IMR-90 (cell line): ENCODE data around the gene SGMS1.

Experiments
- FOS ChIP-seq: fragments of 150-350 bp; IDR thresholded peaks from 2 replicates; pipeline ENCODE4 v1.6.1; 2016; ENCODE audit warnings: low read depth, low read length
- MAFK ChIP-seq: IDR thresholded peaks from 2 replicates; pipeline ENCODE4 v1.6.1; 2012; ENCODE audit warnings: low read depth, low read length, improper control_type of control experiment
- MAZ ChIP-seq: IDR thresholded peaks from 2 replicates; pipeline ENCODE4 v1.6.1; 2012; ENCODE audit warnings: low read depth, mild to moderate bottlenecking, low read length, improper control_type of control experiment, moderate library complexity, borderline replicate concordance
- POLR2A ChIP-seq: IDR thresholded peaks from 2 replicates; pipeline ENCODE4 v1.6.1; 2012; ENCODE audit warnings: mild to moderate bottlenecking, low read depth, low read length
- RFX5 ChIP-seq: IDR thresholded peaks from 2 replicates; pipeline ENCODE4 v1.8.0; 2012; ENCODE audit warnings: low read depth, mild to moderate bottlenecking, low read length, moderate library complexity
- TF ChIP-seq, protein P1 (sequence below): conservative IDR thresholded peaks from 2 replicates; pipeline ENCODE4 v1.5.1; 2012; ENCODE audit warnings: mild to moderate bottlenecking, low read depth, low read length, improper control_type of control experiment
- TF ChIP-seq, protein P2 (sequence below): fragments of 150-350 bp; IDR thresholded peaks from 2 replicates; pipeline ENCODE4 v1.6.1; 2016; ENCODE audit warnings: low read depth, mild to moderate bottlenecking, low read length, moderate library complexity, borderline replicate concordance

- no peak for TF ChIP-seq MAZ
- no peak for TF ChIP-seq RFX5
- TF ChIP-seq, protein P1, sequence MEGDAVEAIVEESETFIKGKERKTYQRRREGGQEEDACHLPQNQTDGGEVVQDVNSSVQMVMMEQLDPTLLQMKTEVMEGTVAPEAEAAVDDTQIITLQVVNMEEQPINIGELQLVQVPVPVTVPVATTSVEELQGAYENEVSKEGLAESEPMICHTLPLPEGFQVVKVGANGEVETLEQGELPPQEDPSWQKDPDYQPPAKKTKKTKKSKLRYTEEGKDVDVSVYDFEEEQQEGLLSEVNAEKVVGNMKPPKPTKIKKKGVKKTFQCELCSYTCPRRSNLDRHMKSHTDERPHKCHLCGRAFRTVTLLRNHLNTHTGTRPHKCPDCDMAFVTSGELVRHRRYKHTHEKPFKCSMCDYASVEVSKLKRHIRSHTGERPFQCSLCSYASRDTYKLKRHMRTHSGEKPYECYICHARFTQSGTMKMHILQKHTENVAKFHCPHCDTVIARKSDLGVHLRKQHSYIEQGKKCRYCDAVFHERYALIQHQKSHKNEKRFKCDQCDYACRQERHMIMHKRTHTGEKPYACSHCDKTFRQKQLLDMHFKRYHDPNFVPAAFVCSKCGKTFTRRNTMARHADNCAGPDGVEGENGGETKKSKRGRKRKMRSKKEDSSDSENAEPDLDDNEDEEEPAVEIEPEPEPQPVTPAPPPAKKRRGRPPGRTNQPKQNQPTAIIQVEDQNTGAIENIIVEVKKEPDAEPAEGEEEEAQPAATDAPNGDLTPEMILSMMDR: no peak
- no peak for TF ChIP-seq POLR2A
- TF ChIP-seq FOS: no peak
- TF ChIP-seq, protein P2, sequence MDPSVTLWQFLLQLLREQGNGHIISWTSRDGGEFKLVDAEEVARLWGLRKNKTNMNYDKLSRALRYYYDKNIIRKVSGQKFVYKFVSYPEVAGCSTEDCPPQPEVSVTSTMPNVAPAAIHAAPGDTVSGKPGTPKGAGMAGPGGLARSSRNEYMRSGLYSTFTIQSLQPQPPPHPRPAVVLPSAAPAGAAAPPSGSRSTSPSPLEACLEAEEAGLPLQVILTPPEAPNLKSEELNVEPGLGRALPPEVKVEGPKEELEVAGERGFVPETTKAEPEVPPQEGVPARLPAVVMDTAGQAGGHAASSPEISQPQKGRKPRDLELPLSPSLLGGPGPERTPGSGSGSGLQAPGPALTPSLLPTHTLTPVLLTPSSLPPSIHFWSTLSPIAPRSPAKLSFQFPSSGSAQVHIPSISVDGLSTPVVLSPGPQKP: no peak
- no peak for TF ChIP-seq MAFK
Observed at GRCh38 chr10:50400694-50401093, 223.1 kb downstream of the SGMS1 start.
